ENCODE data around the gene USP1. TPM values are rescaled to one million over a fixed set of nuclear protein-coding genes. Genes with fewer than 3 reads are reported as not detected.

USP1 gene
- total and polyA plus RNA-seq, 4 donors, result 10.0 to 42.1 (median 16.8) TPM

DNA sequence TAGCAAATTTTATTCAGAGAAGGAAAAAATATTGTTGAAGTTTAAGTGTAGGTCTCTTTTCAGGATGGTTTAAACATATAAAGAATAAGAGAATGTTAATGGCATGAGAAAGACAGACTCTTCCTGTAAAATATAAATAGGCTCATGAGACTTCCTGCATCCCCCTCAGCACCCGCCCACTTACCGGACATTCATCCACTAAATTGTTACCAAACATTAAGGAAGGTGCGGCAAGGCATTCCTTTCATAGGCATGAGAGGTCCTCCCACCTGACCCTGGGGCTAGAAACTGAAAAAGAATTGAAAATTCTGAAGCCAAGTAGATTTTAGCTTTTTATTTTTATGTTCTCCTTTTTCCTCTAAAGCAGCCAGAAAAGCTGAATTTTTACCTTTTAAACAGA, 10.6 kb upstream of the USP1 start:
- no peak overlapping the region for H3K9ac ChIP-seq (ENCODE audit: insufficient read depth in 1 of 2, low read length in 2 of 2)
- ATAC-seq (ENCODE audit: insufficient read depth, low FRiP score), result no peak
- DNase-seq, result no peak
- H3K4me1 ChIP-seq (ENCODE audit: control insufficient read depth in 5 of 5, insufficient read depth in 5 of 5, low read length in 5 of 5), result no peaks in the 10 kb centered on the region
- no peaks in the 10 kb centered on the region for H3K36me3 ChIP-seq (ENCODE audit: control insufficient read depth in 4 of 4, insufficient read depth in 4 of 4, low read length in 4 of 4)
- H3K27ac ChIP-seq (ENCODE audit: low read depth in 1 of 2, low read length in 1 of 2), result no peak overlapping the region
- no peak overlapping the region for H3K4me3 ChIP-seq
- 6 to 15% methylated on average over 3 of the region's 3 CpGs for WGBS, 2 donors
- no peaks in the 10 kb centered on the region for H3K9me3 ChIP-seq (ENCODE audit: control insufficient read depth in 4 of 4, insufficient read depth in 3 of 4, low read length in 3 of 4)
- TF ChIP-seq CTCF (IDR thresholded peaks at IDR 0.05; ENCODE audit: control extremely low read depth, extremely low read depth), result no peak
- no peaks in the 10 kb centered on the region for H3K27me3 ChIP-seq (ENCODE audit: control insufficient read depth in 3 of 3, insufficient read depth in 3 of 3, low read length in 2 of 3)

DNA sequence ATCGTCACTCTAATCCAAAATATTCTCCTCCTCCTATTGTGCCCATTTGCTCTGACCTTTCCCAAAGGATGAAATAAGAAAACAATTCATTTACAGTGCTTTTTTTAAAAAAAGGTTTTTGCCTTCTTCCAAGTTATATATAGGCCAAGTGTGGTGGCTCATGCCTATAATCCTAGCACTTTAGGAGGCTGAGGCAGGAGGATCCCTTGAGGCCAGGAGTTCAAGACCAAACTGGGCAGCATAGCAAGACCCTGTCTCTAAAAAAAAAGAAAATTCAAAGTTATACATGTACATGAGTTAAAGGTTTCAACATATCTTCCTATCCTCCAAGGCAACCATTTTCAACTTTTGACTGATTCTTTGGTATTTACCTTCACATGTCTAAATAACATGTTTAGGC, 10.1 kb upstream of the USP1 start:
- no peaks in the 10 kb centered on the region for H3K9me3 ChIP-seq (ENCODE audit: control insufficient read depth in 4 of 4, insufficient read depth in 3 of 4, low read length in 3 of 4)
- H3K4me1 ChIP-seq (ENCODE audit: control insufficient read depth in 5 of 5, insufficient read depth in 5 of 5, low read length in 5 of 5), result no peaks in the 10 kb centered on the region
- DNase-seq (no peak), ATAC-seq (ENCODE audit: insufficient read depth, low FRiP score) (no peak)
- H3K9ac ChIP-seq (ENCODE audit: insufficient read depth in 1 of 2, low read length in 2 of 2), result no peak overlapping the region
- WGBS, 2 donors, result 88 to 94% methylated on average over 1 of the region's 1 CpG
- no peak overlapping the region for H3K4me3 ChIP-seq
- TF ChIP-seq CTCF (IDR thresholded peaks at IDR 0.05; ENCODE audit: control extremely low read depth, extremely low read depth), result no peak
- H3K27me3 ChIP-seq (ENCODE audit: control insufficient read depth in 3 of 3, insufficient read depth in 3 of 3, low read length in 2 of 3), result no peaks in the 10 kb centered on the region
- no peak overlapping the region for H3K27ac ChIP-seq (ENCODE audit: low read depth in 1 of 2, low read length in 1 of 2)
- H3K36me3 ChIP-seq (ENCODE audit: control insufficient read depth in 4 of 4, insufficient read depth in 4 of 4, low read length in 4 of 4), result no peaks in the 10 kb centered on the region

GRCh38 chr1:62428351-62428750, 8.5 kb upstream of the USP1 start:
- no peak for TF ChIP-seq CTCF (IDR thresholded peaks at IDR 0.05; ENCODE audit: control extremely low read depth, extremely low read depth)
- Histone ChIP-seq H3K4me1 (ENCODE audit: control insufficient read depth in 5 of 5, insufficient read depth in 5 of 5, low read length in 5 of 5) (no peaks in the 10 kb centered on the region), H3K27ac (ENCODE audit: low read depth in 1 of 2, low read length in 1 of 2) (no peak overlapping the region), H3K9ac (ENCODE audit: insufficient read depth in 1 of 2, low read length in 2 of 2) (no peak overlapping the region), H3K9me3 (ENCODE audit: control insufficient read depth in 4 of 4, insufficient read depth in 3 of 4, low read length in 3 of 4) (no peaks in the 10 kb centered on the region), H3K27me3 (ENCODE audit: control insufficient read depth in 3 of 3, insufficient read depth in 3 of 3, low read length in 2 of 3) (no peaks in the 10 kb centered on the region), H3K36me3 (ENCODE audit: control insufficient read depth in 4 of 4, insufficient read depth in 4 of 4, low read length in 4 of 4) (no peaks in the 10 kb centered on the region), H3K4me3 (no peak overlapping the region)
- no peak for ATAC-seq (ENCODE audit: insufficient read depth, low FRiP score)
- WGBS, 2 donors, result 87 to 93% methylated on average over 4 of the region's 4 CpGs
- DNase-seq, result no peak

DNA sequence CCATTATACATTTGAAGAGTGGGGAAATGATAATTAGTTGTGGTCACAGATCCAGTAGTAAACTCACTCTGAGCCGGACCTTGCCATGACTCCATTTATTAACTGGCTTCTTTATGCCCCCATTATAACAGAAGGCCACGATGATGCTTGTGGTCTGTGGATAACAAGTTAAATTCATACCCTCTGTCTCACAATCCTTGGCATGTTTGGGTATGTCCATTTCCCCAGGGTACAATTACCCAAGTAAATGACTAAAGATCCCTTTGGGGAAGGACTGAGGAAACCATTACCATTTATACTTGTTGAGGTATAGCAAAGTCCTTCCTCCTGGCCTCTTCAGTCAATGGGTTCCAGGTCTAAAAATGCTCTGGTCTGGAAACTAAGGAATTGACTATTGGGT, 7.3 kb upstream of the USP1 start:
- no peak overlapping the region for H3K9ac ChIP-seq (ENCODE audit: insufficient read depth in 1 of 2, low read length in 2 of 2)
- H3K4me3 ChIP-seq, result no peak overlapping the region
- no peak for DNase-seq
- H3K27me3 ChIP-seq (ENCODE audit: control insufficient read depth in 3 of 3, insufficient read depth in 3 of 3, low read length in 2 of 3), result no peaks in the 10 kb centered on the region
- no peak for TF ChIP-seq CTCF (IDR thresholded peaks at IDR 0.05; ENCODE audit: control extremely low read depth, extremely low read depth)
- H3K27ac ChIP-seq (ENCODE audit: low read depth in 1 of 2, low read length in 1 of 2), result no peak overlapping the region
- ATAC-seq (ENCODE audit: insufficient read depth, low FRiP score), result no peak
- no peaks in the 10 kb centered on the region for H3K9me3 ChIP-seq (ENCODE audit: control insufficient read depth in 4 of 4, insufficient read depth in 3 of 4, low read length in 3 of 4)
- H3K4me1 ChIP-seq (ENCODE audit: control insufficient read depth in 5 of 5, insufficient read depth in 5 of 5, low read length in 5 of 5), result no peaks in the 10 kb centered on the region
- 94 to 98% methylated on average over 2 of the region's 2 CpGs for WGBS, 2 donors
- no peaks in the 10 kb centered on the region for H3K36me3 ChIP-seq (ENCODE audit: control insufficient read depth in 4 of 4, insufficient read depth in 4 of 4, low read length in 4 of 4)

All from lung (tissue), 12 donors.